Measurements from ENCODE around the gene TANGO2. TPM values are rescaled to one million over a fixed set of nuclear protein-coding genes. Genes with fewer than 3 reads are reported as not detected.

Gene TANGO2
- total and polyA plus RNA-seq, 10 of the 15 experiments (the other 5 are each of a cell fraction or from before 2014, with no cell fraction given), result 4.0 to 24.8 (median 20.9) TPM

GRCh38 chr22:20079745-20080444 is 59.0 kb downstream of the TANGO2 start, which contains the start of gene DGCR8 (continued):
- TF ChIP-seq, protein P1, sequence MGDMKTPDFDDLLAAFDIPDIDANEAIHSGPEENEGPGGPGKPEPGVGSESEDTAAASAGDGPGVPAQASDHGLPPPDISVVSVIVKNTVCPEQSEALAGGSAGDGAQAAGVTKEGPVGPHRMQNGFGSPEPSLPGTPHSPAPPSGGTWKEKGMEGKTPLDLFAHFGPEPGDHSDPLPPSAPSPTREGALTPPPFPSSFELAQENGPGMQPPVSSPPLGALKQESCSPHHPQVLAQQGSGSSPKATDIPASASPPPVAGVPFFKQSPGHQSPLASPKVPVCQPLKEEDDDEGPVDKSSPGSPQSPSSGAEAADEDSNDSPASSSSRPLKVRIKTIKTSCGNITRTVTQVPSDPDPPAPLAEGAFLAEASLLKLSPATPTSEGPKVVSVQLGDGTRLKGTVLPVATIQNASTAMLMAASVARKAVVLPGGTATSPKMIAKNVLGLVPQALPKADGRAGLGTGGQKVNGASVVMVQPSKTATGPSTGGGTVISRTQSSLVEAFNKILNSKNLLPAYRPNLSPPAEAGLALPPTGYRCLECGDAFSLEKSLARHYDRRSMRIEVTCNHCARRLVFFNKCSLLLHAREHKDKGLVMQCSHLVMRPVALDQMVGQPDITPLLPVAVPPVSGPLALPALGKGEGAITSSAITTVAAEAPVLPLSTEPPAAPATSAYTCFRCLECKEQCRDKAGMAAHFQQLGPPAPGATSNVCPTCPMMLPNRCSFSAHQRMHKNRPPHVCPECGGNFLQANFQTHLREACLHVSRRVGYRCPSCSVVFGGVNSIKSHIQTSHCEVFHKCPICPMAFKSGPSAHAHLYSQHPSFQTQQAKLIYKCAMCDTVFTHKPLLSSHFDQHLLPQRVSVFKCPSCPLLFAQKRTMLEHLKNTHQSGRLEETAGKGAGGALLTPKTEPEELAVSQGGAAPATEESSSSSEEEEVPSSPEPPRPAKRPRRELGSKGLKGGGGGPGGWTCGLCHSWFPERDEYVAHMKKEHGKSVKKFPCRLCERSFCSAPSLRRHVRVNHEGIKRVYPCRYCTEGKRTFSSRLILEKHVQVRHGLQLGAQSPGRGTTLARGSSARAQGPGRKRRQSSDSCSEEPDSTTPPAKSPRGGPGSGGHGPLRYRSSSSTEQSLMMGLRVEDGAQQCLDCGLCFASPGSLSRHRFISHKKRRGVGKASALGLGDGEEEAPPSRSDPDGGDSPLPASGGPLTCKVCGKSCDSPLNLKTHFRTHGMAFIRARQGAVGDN (IDR thresholded peaks at IDR 0.05), result no peak
- no peak for TF ChIP-seq HDAC6 (IDR thresholded peaks at IDR 0.05; ENCODE audit: unreplicated experiment)
- TF ChIP-seq, protein P2, sequence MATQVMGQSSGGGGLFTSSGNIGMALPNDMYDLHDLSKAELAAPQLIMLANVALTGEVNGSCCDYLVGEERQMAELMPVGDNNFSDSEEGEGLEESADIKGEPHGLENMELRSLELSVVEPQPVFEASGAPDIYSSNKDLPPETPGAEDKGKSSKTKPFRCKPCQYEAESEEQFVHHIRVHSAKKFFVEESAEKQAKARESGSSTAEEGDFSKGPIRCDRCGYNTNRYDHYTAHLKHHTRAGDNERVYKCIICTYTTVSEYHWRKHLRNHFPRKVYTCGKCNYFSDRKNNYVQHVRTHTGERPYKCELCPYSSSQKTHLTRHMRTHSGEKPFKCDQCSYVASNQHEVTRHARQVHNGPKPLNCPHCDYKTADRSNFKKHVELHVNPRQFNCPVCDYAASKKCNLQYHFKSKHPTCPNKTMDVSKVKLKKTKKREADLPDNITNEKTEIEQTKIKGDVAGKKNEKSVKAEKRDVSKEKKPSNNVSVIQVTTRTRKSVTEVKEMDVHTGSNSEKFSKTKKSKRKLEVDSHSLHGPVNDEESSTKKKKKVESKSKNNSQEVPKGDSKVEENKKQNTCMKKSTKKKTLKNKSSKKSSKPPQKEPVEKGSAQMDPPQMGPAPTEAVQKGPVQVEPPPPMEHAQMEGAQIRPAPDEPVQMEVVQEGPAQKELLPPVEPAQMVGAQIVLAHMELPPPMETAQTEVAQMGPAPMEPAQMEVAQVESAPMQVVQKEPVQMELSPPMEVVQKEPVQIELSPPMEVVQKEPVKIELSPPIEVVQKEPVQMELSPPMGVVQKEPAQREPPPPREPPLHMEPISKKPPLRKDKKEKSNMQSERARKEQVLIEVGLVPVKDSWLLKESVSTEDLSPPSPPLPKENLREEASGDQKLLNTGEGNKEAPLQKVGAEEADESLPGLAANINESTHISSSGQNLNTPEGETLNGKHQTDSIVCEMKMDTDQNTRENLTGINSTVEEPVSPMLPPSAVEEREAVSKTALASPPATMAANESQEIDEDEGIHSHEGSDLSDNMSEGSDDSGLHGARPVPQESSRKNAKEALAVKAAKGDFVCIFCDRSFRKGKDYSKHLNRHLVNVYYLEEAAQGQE (IDR thresholded peaks at IDR 0.05; ENCODE audit: low read depth, low read length), result no peak
- no peak for TF ChIP-seq RBBP5 (conservative IDR thresholded peaks at IDR 0.05)
- TF ChIP-seq PML (IDR thresholded peaks at IDR 0.05; ENCODE audit: low read length), result no peak
- no peak for TF ChIP-seq KAT2A (conservative IDR thresholded peaks at IDR 0.05; ENCODE audit: control insufficient read depth, low read depth, low read length)
- no peak for TF ChIP-seq ZZZ3 (IDR thresholded peaks at IDR 0.05; ENCODE audit: control insufficient read depth, insufficient read length, low read depth)
- TF ChIP-seq, protein P3, sequence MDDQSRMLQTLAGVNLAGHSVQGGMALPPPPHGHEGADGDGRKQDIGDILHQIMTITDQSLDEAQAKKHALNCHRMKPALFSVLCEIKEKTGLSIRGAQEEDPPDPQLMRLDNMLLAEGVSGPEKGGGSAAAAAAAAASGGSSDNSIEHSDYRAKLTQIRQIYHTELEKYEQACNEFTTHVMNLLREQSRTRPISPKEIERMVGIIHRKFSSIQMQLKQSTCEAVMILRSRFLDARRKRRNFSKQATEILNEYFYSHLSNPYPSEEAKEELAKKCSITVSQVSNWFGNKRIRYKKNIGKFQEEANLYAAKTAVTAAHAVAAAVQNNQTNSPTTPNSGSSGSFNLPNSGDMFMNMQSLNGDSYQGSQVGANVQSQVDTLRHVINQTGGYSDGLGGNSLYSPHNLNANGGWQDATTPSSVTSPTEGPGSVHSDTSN (IDR thresholded peaks at IDR 0.05; ENCODE audit: insufficient replicate concordance, low read depth, low read length), result peak; percentile 57
- TF ChIP-seq CHD4 (IDR thresholded peaks at IDR 0.05), result no peak
- TF ChIP-seq ZBED1 (IDR thresholded peaks at IDR 0.05; ENCODE audit: borderline replicate concordance), result no peak
- TF ChIP-seq IRF3 (IDR thresholded peaks at IDR 0.05), result peak; percentile 86
- no peak for TF ChIP-seq PAX5 (IDR thresholded peaks at IDR 0.05; ENCODE audit: borderline replicate concordance, low read depth, low read length)
- TF ChIP-seq NFYA (IDR thresholded peaks at IDR 0.05; ENCODE audit: borderline replicate concordance, low read depth, low read length), result no peak; the same call in 1 of the 2 replicates
- TF ChIP-seq, protein P4, sequence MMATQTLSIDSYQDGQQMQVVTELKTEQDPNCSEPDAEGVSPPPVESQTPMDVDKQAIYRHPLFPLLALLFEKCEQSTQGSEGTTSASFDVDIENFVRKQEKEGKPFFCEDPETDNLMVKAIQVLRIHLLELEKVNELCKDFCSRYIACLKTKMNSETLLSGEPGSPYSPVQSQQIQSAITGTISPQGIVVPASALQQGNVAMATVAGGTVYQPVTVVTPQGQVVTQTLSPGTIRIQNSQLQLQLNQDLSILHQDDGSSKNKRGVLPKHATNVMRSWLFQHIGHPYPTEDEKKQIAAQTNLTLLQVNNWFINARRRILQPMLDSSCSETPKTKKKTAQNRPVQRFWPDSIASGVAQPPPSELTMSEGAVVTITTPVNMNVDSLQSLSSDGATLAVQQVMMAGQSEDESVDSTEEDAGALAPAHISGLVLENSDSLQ (IDR thresholded peaks at IDR 0.05), result no peak
- TF ChIP-seq TCF12 (IDR thresholded peaks at IDR 0.05; ENCODE audit: low read depth, low read length), result no peak
- peak; percentile 30; the same call in 1 of the 2 replicates for TF ChIP-seq NR2C1 (IDR thresholded peaks at IDR 0.05)
- TF ChIP-seq EED (IDR thresholded peaks at IDR 0.05; ENCODE audit: low read depth), result peak; percentile 91
- no peak for TF ChIP-seq KLF5 (IDR thresholded peaks at IDR 0.05; ENCODE audit: partially characterized antibody)
- TF ChIP-seq IKZF2 (IDR thresholded peaks at IDR 0.05), result peak; percentile 88
- peak; percentile 48; the same call in 1 of the 2 replicates for TF ChIP-seq TAF1 (IDR thresholded peaks at IDR 0.05; ENCODE audit: borderline replicate concordance, low read depth, low read length)
- TF ChIP-seq NBN (IDR thresholded peaks at IDR 0.05), result peak; percentile 42; the same call in 1 of the 2 replicates
